ENCODE data around the gene TRAPPC3. TPM values are rescaled to one million over a fixed set of nuclear protein-coding genes. Genes with fewer than 3 reads are reported as not detected.
A peak's percentile ranks its signal among the peaks of the same experiment; 100 is the strongest.

Gene TRAPPC3
- total RNA-seq, 1 donor from 2014 or later: 52.0 TPM

DNA sequence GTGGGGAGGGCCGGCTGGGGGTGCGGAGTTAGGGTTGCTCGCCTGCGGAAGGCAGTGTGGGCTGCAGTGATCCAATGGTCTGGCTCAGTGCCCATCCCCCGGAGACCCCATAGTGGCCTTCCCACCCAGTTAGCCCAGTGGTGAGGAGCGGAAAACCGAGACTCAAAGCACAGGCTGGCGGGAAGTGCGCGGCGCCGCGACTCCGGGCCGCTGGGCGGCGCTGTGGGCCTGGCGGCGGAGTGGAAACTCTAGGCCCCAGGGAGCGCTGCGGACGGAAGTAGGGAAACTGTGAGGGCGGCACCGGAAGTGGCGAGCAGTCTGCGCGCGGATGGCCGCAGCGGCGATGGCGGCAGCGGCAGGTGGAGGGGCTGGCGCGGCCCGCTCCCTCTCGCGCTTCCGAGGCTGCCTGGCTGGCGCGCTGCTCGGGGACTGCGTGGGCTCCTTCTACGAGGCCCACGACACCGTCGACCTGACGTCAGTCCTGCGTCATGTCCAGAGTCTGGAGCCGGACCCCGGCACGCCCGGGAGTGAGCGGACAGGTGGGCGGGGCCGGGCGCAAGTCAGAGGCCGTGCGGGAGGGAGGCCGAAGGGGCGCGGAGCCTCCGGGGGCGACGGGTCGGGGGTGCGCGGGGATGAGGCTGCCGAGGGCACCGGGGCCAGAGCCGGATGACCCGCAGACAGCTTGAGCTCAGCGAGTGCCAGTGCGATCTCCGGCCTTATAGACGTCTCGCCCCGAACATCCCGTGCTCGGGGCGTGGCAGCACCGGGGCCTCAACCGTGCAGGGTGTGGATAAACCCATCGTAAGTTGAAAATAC is 60.5 kb downstream of the TRAPPC3 start, which contains the start of gene ADPRS:
Gene ADPRS (plus strand): TSS at position 316 of the 816 bp plus-strand sequence. CDS start 13 bp downstream, at position 329.
- DNase-seq (ENCODE audit: low spot score in 2 of 2): peak in 1 of 2 donors; percentile 92
- TF ChIP-seq, protein P1, sequence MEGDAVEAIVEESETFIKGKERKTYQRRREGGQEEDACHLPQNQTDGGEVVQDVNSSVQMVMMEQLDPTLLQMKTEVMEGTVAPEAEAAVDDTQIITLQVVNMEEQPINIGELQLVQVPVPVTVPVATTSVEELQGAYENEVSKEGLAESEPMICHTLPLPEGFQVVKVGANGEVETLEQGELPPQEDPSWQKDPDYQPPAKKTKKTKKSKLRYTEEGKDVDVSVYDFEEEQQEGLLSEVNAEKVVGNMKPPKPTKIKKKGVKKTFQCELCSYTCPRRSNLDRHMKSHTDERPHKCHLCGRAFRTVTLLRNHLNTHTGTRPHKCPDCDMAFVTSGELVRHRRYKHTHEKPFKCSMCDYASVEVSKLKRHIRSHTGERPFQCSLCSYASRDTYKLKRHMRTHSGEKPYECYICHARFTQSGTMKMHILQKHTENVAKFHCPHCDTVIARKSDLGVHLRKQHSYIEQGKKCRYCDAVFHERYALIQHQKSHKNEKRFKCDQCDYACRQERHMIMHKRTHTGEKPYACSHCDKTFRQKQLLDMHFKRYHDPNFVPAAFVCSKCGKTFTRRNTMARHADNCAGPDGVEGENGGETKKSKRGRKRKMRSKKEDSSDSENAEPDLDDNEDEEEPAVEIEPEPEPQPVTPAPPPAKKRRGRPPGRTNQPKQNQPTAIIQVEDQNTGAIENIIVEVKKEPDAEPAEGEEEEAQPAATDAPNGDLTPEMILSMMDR (IDR thresholded peaks at IDR 0.05): peak; percentile 98 to 99 (median 99)
- intact Hi-C loops (cut with DNase I): loop anchor here (10.0 kb wide), 2 partner anchors 154 to 1606 kb away; partner anchors contain the start of genes AGO3 and CDCA8
- H3K36me3 ChIP-seq: peaks cover 23 to 29% of the 10 kb centered on the region in 2 donors
- H3K27me3 ChIP-seq: no peaks in the 10 kb centered on the region
- peaks cover 12 to 23% of the 10 kb centered on the region in 2 donors for H3K4me1 ChIP-seq
- no peaks in the 10 kb centered on the region for H3K9me3 ChIP-seq
- H3K4me3 ChIP-seq: peak within 1 kb of the TSS; percentile 62 to 88
- H3K27ac ChIP-seq: peak within 1 kb of the TSS; percentile 71 to 85

DNA sequence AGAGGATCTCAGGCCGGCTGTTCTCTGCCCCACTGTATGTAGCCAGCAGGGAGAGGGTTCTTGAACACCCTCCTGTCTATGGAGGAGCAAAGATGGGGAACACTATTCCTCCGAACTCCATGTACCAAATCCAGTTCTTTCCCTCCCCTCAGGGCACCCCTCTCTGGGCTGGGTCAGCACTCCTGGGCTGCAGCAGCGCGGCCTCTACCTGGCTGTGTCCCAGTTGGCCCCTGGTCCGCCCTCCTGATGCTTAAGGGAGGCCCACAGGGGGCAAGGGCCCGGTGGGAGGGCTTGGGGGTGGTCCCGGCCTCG is 61.1 kb downstream of the TRAPPC3 start:
- intact Hi-C loops (cut with DNase I): loop anchor here (10.0 kb wide), 2 partner anchors 153 to 1607 kb away; partner anchors contain the start of genes AGO3 and CDCA8
- TF ChIP-seq, protein P1 (IDR thresholded peaks at IDR 0.05): no peak
- Histone ChIP-seq H3K4me3 (peak overlapping the region; percentile 62 to 88), H3K27me3 (no peaks in the 10 kb centered on the region), H3K9me3 (no peaks in the 10 kb centered on the region), H3K4me1 (peaks cover 12 to 24% of the 10 kb centered on the region in 2 donors), H3K27ac (peak overlapping the region; percentile 71 to 85), H3K36me3 (peaks cover 18 to 23% of the 10 kb centered on the region in 2 donors)
- DNase-seq (ENCODE audit: low spot score in 2 of 2): no peak

DNA sequence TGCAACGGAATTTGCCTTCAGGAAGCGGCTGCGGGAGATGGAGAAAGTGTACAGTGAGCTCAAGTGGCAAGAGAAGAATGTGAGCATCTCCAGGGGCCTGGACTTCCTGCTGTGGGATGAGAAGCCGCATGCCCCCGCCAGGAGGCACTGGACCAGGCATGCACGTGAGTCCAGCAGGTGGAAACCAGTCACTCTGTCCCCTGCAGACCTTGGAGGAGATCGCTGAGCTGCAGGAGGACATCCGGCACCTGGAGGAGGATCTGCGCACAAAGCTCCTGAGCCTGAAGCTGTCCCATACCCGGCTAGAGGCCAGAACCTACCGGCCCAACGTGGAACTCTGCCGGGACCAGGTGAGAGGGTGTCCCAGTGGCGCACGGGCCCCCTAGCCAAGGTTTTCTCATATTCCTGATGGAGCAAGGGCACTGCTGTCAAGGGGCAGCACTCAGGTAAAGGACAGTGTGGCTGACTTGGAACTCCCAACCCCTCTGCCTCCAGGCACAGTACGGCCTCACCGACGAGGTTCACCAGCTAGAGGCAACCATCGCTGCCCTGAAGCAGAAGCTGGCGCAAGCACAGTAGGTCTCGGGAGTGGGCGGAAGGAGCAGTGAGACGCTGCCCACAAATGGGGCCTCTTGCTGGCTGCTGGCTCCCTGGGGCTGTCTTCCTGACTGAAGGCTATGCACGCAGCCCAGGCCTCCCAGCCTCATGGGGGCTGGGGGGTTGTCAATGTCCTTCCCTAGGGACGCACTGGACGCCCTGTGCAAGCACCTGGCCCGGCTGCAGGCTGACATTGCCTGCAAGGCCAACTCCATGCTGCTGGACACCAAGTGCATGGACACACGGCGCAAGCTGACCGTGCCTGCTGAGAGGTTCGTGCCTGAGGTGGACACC is 61.8 kb downstream of the TRAPPC3 start:
- Histone ChIP-seq H3K27me3 (no peaks in the 10 kb centered on the region), H3K36me3 (peaks cover 10 to 16% of the 10 kb centered on the region in 2 donors), H3K4me1 (peaks cover 12 to 24% of the 10 kb centered on the region in 2 donors), H3K9me3 (no peaks in the 10 kb centered on the region), H3K27ac (no peak overlapping the region), H3K4me3 (peak overlapping the region in 1 of 2 donors; percentile 88)
- TF ChIP-seq, protein P1 (IDR thresholded peaks at IDR 0.05): no peak
- DNase-seq (ENCODE audit: low spot score in 2 of 2): no peak
- intact Hi-C loops (cut with DNase I): loop anchor here (10.0 kb wide), 2 partner anchors 153 to 1607 kb away; partner anchors contain the start of genes AGO3 and CDCA8

Other genes with a start within 250 kb of the TRAPPC3 start
- gene AGO3, start 218.4 kb downstream of the TRAPPC3 start, total RNA-seq: 19.7 TPM
- gene TEKT2, start 65.4 kb downstream of the TRAPPC3 start, total RNA-seq: not detected
- gene ADPRS, start 60.6 kb downstream of the TRAPPC3 start, total RNA-seq: 69.3 TPM
- 41.7 TPM for gene COL8A2, start 24.3 kb downstream of the TRAPPC3 start, total RNA-seq
- 209 TPM for gene MAP7D1, start 6.7 kb upstream of the TRAPPC3 start, total RNA-seq
- 39.5 TPM for gene THRAP3, start 75.0 kb upstream of the TRAPPC3 start, total RNA-seq
- gene SH3D21, start 156.9 kb upstream of the TRAPPC3 start, total RNA-seq: 1.3 TPM
- 251 TPM for gene EVA1B, start 174.2 kb upstream of the TRAPPC3 start, total RNA-seq
- 77.0 TPM for gene STK40, start 236.4 kb upstream of the TRAPPC3 start, total RNA-seq
- 9.8 TPM for gene LSM10, start 248.4 kb upstream of the TRAPPC3 start, total RNA-seq